HG03432 (cell line): ENCODE data around the gene SYNPO2L.
"Not testable (repeated sequence)": the region's sequence is repeated elsewhere in the genome, so short reads cannot be mapped to it uniquely, and the experiment has no call there.

Experiments used
- ATAC-seq: cut with Tn5 transposase; IDR thresholded peaks from one replicate; pipeline ENCODE4 v1.9.1; 2021; ENCODE audit warnings: mild to moderate bottlenecking, moderate library complexity; ENCODE audit not compliant: unreplicated experiment

The SYNPO2L gene

GRCh38 chr10:73655990-73656298 is at the start of gene SYNPO2L:
Gene SYNPO2L (minus strand): TSS chr10:73656029. CDS start chr10:73655922, 107 bp downstream.
- no peak for ATAC-seq

DNA sequence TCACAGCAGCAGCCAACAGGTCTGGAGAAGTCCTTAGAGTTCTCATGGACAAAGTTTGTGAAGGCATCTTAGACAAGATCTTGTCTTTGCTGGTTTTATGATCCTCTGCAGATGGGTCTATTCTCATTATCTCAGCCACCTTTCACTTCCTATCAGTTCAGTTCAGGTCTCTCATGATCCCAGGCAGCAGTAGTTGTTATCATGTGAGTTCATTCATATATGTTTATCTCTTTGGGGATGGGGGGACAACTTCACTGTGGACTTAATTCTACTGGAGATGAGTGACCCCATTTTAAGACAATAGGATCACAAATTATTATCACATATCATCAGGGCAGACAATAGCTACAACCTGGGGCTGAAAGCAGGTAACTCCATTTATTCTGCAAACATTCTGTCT is 48.1 kb upstream of the SYNPO2L start:
- ATAC-seq, result not testable (repeated sequence)

DNA sequence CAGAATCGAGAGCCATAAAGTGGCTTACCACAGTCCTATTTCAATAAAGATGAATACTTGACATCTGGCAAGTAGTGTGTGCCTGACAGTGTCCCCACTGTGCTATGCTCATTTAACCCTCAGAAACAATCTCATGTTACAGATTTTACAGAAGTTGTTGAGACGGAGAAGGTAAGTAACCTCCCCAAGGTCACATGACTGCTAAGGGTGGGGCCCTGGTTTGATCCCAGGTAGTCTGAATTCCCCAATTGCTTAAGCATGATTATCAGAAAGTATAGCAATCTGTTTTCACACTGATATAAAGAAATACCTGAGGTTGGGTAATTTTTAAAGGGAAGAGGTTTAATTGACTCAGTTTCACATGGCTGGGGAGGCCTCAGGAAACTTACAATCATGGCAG is 43.0 kb upstream of the SYNPO2L start:
- not testable (repeated sequence) for ATAC-seq

- ATAC-seq, result not testable (repeated sequence)
Measured at GRCh38 chr10:73697675-73698159, 41.9 kb upstream of the SYNPO2L start, which contains the start of gene AGAP5. Gene AGAP5 (minus strand): TSS chr10:73698109. CDS start chr10:73697755, 354 bp downstream.

- ATAC-seq, result not testable (repeated sequence)
Measured at GRCh38 chr10:73695302-73695701, 39.5 kb upstream of the SYNPO2L start.

DNA sequence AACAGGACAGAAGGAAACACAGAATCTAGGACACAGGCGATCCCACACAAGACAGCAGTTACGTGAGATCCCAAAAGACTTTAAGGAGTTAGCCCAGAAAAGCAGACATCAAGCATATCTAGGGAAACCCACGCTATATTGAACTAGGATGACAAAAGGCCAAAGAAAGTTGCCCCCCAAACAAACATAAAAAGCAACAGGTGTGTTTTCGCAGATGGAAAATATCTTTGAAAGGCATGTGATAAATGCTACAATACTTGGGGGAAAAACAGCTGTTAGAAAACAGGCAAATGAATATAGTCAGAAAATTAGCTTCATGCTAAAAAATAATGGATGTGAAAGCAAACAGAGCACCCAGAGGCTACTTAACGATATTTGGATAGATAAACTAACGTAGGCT is 34.9 kb upstream of the SYNPO2L start:
- not testable (repeated sequence) for ATAC-seq

GRCh38 chr10:73689596-73689995 is 33.8 kb upstream of the SYNPO2L start:
- not testable (repeated sequence) for ATAC-seq

DNA sequence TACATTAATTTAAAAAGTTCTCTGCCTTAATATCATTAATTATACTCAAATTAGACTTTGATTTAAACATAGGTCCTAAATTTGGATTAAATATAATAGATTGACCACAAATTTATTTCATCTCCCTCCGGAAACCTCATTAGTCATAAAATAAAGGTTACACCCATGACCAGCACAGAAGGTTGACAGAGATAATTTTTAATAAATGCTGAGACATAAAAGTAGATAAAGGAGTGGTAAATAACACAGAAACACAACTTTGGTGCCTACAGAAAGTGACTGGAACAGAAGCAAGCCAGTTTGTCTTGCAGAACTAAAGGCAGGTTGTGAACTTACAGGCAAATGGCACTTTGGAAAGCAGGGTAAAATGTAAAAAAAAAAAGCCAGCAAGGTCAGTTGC is 31.8 kb upstream of the SYNPO2L start:
- ATAC-seq, result not testable (repeated sequence)

- not testable (repeated sequence) for ATAC-seq
Measured at GRCh38 chr10:73674546-73674945, 18.7 kb upstream of the SYNPO2L start.

DNA sequence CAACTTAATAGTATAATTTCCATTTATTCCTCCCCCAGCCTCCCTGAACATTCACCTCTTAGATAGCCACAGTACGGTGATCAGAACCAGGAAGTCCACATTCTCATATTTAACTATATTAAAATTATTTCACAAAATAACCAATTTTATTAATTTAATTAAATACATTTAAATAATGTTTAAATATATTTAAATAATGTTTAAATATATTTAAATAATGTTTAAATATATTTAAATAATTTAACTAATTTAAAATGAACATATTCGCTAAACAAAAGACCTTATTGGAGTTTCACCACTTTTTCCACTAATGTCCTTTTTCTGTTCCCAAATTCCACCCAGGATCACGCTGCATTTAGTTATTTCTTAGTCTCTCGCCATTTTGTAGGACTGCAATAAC is 12.5 kb upstream of the SYNPO2L start:
- not testable (repeated sequence) for ATAC-seq

DNA sequence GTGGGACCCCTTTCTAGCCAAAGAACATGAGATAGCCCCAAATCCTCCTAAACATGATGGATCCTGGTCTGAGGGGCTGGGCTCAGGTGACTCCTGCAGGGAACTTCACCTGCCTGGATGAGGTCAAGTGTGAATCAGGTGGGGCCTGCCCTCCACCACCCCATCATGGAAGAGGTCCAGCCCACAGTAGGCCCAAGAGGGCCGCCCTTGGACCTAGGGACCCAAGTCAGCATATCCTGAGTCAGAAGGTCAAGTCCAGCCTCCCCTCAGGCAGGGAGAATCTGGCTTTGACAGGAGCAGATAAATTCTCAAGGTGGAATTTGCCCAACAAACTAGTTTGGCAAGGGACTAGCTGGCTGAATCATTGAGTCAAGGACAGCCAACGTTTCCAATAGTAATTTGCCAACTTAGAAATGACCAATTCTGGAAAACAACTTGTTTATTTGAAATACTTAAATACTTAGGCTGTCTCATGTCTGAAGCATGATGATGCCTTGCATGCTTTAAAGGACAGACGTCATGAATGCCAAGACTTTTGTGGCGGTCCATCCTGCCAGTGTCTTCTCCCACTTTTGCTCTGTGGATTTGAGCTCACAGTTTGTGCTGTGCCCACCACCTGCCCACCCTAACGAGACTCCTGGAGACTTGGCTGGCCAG is 10.5 kb upstream of the SYNPO2L start:
- not testable (repeated sequence) for ATAC-seq

DNA sequence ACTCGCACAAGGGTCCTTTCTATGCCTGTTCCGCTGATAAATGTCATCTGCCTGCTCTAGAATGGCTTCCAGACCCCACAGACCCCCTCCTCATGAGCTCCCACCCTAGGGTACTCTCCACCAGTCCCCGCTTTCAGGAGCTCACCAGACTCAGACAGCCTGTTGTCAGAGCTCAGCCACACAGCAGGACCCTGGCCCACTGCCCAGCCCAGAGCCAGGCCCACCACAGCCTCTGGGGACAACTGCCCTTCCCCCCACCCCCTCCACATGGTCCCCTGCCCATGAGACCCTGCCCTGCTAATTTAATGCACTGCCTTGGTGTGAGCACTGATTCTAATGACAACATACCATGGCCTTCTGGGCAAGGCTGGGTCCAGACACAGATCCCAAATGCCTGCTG is 9.8 kb upstream of the SYNPO2L start:
- not testable (repeated sequence) for ATAC-seq

GRCh38 chr10:73664156-73665040 is 8.6 kb upstream of the SYNPO2L start:
- not testable (repeated sequence) for ATAC-seq

DNA sequence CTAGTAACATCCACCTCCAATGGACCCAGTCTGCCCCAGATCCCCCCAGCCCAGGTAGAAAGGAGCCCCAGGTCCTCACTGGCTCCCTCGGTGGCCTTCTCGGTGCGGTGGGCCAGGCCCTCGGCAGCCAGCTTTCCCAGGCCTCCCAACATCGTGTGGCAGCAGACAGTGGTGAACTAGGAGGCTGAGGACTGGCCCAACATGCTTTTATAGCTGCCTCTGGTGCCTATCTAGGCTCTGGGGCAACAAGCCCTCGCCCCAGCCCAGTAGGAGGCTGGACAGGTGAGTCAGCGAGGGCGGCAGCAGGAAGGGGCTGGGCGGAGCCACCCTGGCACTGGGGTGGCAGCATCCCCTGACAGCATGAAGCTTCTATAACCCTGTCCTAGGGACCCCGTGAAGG is 7.8 kb upstream of the SYNPO2L start:
- ATAC-seq, result not testable (repeated sequence)

DNA sequence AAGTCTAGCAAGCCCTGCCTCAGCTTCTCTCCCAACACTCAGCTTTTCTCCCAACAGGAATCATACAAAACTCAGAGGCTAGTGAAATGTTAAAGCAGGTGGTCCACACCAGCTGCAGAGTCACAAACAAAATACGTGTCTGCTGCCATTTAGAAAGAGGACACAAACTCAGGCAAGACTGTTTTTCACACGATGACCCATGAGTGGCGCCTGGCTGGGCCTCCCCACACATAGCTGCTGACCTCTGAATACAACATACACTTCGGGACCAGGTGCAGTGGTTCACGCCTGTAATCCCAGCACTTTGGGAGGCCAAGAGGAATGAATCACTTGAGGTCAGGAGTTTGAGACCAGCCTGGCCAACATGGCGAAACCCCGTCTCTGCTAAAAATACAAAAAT is 6.9 kb upstream of the SYNPO2L start:
- not testable (repeated sequence) for ATAC-seq

DNA sequence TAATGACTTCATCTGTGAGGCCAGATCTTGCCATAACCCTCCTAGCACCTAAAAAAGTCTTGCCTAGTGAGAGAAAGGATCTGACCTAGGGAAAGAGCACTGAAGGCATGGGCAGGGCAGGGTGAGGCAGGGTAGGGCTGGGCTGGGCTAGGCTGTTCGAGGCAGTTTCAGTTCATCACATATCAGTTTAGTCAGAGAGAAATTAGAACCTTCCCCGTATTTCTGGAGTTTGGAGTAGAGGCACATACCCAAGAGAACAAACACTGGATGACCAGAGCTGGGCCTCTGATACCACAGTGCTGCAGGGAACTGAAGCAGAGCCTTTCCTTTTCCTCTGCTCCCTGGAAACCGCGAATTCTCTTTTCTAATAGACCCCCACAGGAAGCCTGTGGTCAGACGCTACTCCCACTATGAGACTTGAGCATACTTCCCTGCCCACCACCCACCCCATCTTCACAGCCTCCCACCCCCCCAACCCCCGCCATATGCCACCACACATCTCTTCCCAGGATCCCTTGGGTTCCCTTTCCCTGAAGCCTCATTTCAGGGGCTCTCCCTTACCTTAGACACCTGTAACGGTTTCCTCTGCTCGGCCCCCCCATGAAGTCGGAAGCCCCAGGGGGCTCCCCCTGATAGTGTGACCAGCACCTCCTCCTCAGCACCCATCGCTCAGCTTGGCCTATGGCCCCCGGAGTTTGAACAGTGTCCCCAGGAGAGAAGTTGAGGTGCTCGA is 406 bp downstream of the SYNPO2L start:
- no peak for ATAC-seq

- no peak for ATAC-seq
Measured at GRCh38 chr10:73653701-73654100, 2.1 kb downstream of the SYNPO2L start.

DNA sequence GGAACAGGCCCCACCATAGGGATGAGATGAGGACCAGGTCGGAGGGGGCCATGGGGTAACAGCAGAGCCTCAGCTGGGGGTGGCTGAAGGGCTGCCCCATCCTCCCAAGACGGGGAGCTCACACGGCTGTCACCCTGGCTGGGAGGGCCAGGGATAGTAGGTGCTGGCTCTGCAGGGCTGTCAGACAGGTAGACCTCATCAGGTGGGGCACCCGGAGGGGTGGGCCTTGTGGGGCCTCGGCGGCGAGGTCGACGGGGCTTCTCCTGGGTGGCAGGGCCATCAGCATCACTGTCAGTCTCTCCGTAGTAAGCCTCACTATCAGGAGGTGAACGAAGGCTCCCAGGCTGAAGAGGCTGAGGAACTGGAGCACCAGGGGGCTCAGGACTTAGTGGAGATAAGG is 2.6 kb downstream of the SYNPO2L start:
- no peak for ATAC-seq

GRCh38 chr10:73650537-73651331 is 5.1 kb downstream of the SYNPO2L start:
- ATAC-seq, result no peak

DNA sequence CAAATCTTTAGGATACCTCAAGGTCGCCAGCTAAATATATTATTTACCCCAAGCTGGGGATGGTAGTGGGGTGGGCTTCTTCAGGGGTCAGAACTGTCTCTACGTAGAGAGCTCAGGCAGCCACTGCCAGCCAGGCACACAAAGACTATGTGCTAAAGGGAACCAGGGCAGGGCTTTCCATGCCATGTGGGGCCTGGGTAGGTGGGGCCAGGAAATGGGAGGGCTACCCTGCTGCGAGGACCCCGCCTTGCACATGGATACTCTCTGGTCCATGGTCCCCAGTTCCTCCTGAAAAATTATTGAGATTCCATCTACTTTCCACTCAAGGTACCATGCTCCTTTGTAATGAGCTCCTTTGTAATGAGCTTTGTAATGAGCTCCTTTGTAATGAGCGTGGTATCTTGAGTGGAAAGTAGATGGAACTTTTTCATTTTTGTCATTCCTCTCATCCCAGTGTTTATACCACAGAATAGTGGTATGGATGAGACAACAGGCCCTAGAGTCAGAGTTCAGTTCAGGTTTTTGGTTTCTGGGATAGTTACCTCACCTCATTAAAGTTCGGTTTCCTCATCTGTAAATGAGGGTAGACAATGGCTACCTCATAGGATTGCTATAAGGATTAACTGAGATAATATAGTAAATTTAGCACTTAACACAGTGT is 5.8 kb downstream of the SYNPO2L start:
- no peak for ATAC-seq
